T-helper 1 cell (primary cell): ENCODE results near the gene PLBD1.

ENCODE experiments used
- DNase-seq, 5 donors: peaks; one replicate each; pipeline ENCODE4 v3.0.0-alpha.2; 2012 to 2020
- total RNA-seq, 4 donors: gene quantifications; one replicate each; lab custom pipeline; 2026; lab: John Stamatoyannopoulos, UW

PLBD1 gene, protein sequence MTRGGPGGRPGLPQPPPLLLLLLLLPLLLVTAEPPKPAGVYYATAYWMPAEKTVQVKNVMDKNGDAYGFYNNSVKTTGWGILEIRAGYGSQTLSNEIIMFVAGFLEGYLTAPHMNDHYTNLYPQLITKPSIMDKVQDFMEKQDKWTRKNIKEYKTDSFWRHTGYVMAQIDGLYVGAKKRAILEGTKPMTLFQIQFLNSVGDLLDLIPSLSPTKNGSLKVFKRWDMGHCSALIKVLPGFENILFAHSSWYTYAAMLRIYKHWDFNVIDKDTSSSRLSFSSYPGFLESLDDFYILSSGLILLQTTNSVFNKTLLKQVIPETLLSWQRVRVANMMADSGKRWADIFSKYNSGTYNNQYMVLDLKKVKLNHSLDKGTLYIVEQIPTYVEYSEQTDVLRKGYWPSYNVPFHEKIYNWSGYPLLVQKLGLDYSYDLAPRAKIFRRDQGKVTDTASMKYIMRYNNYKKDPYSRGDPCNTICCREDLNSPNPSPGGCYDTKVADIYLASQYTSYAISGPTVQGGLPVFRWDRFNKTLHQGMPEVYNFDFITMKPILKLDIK
- total RNA-seq, result 0 to 0.76 (median 0) reads per million in 4 donors

DNA sequence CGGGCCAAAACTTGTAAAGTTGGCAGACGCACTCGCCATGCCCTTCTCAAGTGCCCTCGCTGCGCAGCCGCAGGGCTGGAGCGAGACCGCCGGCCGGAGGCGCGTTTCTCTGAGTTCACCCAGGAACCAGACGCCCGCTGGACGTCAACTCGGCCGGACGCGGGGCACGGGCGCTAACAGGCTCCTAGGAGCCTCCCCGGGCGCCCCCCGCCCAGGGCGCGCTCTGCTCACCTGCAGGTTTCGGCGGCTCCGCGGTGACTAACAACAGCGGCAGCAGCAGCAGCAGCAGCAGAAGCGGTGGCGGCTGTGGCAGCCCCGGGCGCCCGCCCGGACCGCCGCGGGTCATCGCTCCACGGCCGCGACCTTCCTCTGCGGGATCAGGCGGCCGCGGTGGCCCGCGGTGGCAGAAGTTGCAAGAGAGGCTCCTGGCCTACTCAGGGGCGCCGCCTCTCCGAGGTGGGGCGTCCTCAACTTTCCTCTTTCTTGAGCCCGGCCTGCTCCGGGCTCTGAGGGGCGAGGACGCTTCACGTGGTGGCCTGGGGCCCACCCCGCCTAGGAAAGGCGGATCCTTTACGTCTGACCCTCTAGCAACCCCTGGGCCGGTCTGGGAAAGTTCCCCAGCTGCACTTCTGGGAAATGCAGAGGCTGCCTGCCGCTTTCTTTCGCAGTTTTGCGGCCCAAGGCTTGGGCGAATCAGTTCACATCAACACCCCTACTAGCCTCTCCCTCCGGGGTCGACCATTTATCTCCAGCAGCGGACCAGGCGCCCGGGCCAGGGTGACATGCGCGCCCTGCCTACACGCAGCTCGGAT lies at the start of gene PLBD1:
Gene PLBD1 (minus strand): TSS at position 533 of the 812 bp plus-strand sequence. CDS start 187 bp downstream, at position 346.
- no peak for DNase-seq

DNA sequence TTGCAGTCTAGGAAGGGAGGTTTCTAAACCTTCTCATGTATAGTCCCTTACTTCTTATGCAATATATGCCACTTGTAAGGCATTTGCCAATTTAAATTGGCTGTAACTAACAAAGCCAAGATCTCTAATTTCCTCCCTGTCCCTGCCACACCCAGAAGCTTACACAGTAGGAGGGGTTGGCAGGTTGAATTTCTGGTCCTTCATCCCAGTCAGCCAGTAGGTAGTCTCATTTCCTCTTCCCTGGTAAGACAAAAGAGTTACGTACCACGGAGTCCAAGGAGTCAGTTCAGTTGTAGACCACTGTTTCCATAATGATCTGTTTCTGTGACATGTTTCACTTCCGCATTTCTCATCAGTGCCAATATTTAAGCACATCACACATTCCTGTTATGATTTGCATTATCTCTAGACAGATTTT lies 47.0 kb upstream of the PLBD1 start:
- DNase-seq, result no peak

DNA sequence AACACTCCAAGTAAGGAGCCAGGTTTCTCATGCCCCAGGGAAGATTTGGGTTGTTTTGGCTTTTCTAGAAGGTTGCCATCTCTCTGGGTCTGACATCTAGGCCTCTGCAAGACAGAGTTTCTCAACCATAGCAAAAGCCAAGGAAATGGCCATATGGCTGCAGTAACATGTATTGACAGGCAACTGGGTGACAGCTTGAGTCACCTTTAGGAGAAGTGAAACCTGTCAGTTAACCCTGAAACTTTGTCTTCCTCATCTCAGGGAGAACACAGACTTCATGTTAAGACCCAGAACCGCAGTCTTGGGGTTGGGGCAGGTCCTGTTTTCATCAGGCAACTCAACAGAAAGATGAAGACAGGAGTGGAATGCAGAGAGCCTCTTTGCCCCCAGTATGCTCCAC lies 46.0 kb upstream of the PLBD1 start:
- DNase-seq, result peak in 1 of 5 donors; percentile 6

DNA sequence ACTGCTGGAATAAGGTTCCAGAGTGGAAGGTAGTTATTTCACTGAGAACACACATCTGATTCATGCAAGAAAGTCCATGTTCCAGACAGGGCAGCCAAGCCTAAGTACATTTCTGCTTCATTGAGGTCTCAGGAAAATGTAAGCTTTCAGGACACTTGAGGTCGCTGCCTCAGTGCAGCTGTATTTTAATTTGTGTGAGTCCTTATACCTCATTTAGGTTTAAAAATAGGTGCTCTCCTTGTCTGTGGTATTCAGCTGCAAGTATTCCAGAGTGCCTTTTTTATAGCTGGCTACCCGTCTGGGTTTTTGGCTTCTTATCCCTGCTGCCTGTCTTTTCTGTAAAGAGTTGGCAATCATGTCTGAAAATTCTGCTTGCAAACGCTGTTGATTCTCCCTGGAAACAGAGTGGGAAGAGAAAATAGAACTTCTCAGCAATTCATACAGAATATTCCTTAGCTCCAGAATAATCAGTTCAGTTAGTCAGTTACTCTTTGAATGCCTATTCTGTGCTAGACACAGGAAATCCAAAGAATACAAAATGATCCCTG lies 45.3 kb upstream of the PLBD1 start:
- no peak for DNase-seq

DNA sequence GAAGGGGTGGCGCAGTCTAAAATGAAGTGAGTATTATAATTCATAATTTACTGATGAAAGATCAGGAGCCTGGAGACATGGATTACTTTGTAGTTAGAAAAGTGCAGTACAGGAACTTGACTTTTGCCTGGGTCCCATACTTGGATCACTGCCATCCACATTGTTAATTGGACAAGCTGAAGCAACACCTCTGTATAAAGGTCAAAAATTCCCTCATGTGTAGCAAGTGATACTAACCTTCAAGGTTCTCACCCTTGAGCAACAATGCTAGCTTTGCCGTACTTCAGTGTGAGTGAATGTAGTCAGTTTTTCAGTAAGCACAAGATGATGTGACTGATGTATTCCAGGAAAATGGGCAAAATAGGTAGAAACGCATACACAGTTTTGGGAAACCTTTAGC lies 44.6 kb upstream of the PLBD1 start:
- DNase-seq, result no peak

DNA sequence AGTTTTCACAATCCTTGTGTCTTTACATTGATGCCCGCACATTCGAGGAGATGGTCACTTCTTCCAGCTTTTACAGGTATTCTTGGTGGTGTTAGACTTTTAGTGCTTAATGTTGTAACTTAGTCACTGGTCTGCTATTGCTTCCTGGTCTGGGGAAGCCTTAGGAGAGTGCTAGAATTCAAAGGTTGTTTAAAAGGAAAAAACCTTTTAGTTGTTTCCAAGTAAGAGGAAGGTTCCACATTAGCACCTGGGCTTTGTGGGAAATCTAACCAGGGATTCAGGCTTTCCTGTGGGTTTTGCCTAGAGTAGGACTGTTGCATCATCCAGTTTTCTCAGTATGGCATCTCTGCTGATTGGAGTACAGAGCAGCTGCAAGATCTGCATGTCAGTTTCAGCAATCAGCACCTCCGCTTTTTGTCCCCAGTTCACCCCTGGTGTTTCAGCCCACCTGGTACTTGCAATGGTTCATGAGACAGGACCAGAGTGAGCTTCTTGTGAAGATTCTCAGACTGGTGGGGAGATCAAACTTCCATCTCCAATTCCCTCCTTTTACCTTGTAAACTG lies 44.0 kb upstream of the PLBD1 start:
- no peak for DNase-seq

DNA sequence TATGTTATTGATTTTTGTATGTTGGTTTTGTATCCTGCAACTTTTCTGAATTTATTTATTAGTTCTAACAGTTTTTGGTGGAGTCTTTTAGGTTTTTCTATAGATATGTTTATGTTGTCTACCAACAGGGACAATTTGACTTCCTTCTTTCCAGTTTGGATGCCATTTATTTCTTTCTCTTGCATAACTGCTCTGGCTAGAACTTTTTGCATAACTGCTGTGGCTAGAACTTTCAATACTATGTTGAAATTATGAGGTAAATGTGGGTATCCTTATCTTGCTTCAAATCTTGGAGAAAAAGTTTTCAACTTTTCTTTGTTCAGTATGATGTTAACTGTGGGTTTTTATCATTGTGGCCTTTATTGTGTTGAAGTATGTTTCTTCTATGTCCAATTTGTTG lies 39.9 kb upstream of the PLBD1 start:
- no peak for DNase-seq

DNA sequence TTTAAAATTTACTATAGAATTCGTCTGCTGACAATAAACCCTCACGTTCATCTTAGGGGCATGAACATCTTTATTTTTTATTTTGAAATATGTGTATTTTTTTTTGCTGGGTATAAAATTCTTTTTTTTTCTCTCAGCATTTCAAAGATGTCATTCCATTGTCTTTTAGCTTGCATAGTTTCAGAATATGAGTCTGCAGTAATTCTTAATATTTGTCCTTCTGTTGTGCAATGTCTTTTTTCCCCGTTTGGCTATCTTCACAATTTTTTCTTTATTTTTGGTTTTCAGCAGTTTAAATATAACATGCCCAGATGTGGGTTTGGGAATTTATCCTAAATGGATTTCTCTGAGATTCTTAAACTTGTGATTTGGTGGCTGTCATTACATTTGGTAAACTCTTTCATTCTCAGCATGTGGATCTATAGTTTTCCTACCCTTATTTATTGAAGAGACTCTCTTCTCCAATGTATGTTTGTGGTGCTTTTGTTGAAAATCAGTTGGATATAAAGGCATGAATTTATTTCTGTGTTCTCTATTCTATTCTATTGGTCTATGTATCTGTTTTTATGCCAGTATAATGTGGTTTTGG lies 37.8 kb upstream of the PLBD1 start:
- DNase-seq, result no peak

DNA sequence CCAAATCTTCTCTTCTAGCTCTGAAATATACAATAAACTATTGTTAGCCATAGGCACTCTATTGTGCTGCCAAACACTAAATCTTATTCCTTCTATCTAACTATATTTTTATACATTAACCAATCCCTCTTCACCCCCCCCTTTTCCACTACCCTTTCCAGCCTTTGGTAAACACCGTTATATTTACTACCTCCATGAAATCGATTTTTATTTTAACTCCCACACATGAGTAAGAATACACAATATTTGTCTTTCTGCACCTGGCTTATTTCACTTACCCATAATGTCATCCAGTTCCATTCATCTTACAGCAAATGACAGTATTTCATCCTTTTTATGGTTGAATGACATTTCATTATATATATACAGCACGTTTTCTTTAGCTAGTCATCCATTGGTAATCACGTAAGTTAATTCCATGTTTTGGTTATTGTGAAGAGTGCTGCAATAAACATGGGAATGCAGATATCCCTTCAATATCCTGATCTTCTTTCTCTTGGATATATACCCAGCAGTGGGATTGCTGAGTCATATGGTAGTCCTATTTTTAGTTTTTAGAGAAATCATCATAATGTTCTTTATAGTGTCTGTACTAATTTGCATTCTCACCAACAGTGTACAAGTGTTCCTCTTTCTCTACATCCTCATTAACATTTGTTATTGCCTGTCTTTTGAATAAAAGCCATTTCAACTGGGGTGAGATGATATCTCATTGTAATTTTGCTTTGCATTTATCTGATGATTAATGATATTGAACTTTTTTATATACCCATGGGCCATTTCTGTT lies 34.2 kb upstream of the PLBD1 start:
- no peak for DNase-seq

DNA sequence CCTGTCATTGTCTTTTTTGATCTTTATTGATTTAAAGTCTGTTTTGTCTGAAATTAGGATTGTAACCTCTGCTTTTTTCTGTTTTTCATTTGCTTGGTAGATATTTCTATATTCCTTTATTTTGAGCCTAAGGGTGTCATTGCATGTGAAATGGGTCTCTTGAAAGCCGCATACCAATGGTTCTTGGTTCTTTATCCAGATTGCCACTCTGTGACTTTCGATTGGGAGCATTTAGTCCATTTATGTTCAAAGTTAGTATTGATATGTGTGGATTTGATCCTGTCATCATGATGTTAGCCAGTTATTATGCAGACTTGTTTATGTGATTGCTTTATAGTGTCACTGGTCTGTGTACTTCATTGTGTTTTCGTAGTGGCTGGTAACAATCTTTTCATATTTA lies 29.8 kb upstream of the PLBD1 start:
- no peak for DNase-seq

DNA sequence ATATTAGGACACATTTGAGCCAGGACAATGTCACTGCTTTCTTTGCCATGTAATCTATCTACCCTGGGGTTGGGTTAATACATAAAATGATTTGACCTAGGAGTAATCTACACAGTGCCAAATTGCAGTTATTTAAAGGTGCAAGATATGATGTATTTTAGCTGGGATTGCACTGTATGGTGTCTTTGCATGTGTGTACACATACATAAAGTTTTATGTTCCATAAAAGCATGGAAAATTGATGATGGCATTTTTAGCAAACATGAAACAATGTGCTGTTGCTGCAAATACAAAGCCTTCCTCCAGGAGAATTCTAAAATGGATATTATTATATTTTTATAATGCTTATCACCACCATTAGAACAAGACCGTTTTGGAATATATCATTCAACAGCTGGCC lies 24.0 kb upstream of the PLBD1 start:
- no peak for DNase-seq

DNA sequence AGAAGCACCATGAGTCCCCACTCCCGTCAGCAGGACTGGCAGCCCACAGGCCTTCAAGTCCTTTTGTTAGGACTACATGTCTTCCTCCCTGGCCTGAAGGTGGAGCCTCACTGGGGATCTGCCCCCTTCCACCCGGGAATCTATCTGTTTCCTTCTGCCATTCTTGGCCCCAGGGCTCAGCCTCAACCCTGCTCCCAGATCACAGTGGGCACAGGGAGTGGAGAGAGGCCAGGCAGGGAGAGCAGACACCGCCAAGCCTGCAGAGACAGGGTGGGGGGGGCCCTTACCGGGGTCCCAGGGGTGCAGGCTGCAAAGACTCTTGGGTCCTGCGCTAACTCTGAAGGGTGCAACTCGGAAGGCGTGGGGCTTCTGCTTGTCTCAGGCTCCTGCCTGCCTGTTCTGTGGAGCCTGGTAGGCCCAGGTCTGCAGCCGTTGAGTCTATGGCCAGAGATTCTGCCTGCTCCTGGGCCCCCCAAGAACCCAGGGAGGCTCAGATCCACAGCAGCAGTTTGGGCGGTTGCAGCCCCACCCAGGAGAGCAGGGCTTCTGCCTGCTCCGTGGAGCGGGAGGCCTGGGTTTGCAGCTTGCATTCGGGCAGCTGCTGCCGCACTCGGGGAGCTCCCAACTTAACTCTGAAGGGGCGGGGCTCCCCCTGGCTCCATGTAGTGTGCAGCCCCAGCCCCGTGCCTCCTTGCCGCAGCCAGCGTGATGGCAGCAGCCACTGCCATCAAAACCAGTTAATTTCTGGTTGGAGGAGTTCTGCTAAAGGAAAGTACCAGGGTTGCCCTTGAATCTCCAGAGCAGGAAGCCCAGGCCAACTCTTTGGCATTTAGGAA lies 21.7 kb upstream of the PLBD1 start:
- DNase-seq, result no peak

DNA sequence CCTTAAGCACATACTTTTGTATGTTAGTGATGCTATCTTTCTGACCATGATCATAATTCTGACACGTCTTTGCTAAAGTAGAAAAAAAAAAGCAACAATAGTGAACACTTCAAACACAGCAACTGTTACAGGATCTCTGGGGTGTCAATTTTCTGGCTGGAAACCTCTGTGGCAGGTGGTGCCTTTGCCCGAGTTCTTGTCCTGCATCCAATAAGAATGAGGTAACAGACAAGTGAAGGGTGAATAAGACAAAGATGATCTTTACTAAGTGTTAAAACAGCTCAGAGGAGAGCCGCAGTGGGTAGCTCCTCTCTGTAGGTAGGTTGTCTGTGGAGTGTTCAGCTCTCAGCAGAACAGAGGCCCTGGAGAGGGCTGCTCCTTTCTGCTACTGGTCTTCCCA lies 20.9 kb upstream of the PLBD1 start:
- DNase-seq, result no peak

DNA sequence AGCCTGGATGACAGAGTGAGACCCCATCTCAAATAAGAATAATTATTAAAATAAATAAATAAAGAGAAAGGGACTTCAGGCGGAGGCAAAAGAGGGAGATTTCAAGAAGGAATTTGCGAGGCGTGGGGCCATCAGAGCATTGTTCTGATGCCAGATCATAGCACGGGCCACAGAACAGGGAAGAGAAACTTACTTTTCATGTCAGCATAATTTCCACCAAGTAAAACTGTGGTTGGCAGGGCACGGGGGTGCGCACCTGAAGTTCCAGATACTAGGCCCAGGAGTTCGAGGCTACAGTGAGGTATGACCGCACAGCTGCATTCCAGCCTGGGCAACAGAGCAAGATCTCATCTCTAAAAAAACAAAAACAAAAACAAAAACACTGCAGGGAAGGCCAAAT lies 11.0 kb upstream of the PLBD1 start:
- DNase-seq, result no peak

DNA sequence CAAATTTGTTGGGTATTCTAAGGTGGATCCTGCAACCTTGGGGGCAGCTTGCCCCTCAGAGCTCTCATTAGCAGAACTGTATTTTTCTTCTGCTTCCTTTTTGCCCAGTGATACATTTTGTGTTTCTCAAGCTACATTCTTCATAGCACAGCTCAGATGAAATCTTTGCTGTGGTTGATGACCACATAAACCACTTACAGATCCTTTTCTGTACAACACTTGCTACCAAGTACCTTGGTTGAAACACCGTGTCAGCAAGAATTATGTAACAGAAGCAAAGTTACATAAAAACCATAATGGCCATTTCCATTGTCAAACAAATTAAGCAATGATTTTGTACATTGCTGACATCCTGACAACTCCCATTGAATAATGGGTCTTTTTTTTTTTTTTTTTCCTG lies 9.7 kb upstream of the PLBD1 start:
- peak in 1 of 5 donors; percentile 10 for DNase-seq

DNA sequence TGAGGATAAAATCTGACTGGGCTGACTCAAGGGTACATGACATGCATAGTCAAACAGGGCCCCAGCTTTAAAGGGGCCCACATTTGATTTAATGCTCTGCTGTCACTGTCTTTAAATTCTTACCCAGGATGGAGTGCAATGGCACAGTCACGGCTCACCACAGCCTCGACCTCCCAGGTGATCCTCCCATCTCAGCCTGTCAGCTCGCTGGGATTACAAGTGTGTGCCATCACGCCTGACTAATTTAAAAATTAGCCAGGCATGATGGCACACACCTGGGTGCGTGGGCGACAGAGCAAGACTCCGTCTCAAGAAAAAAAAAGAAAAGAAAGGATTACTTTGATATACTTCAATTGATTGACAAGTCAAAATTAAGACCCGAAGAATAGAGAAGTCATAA lies 9.2 kb upstream of the PLBD1 start:
- no peak for DNase-seq

DNA sequence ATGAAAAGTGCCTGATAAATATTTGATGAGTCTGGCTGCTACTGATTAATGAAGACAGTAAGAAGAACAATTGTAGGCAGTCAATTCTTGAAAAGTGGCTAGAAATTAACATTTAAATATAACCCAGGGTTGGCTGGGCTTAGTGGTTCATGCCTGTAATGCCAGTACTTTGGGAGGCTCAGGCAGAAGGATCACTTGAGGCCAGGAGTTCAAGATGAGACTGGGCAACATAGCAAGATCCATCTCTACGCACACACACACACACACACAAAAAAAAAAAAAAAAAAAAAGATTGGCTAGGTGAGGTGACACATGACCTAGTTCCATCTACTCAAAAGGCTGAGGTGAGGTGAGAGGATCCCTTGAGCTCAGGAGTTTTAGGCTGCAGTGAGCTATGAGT lies 7.9 kb upstream of the PLBD1 start:
- DNase-seq, result no peak

DNA sequence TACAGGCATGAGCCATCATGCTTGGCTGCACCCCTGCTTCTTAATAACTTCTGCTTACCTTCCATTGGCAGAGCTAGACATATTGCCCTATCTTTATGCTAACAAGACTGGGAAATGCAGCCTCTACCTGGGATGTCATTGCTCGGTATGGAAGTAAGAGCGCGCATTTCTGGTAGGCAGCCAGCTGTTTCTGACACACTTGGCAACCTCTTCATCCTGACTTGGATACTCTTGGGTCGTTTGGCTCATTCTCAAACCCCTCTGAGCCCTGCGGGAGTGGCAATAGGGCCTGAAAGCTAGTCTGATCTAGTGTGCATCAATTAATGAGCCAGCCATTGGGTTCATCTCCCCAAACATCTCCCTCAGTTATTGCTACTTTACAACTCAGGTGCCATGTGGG lies 5.4 kb upstream of the PLBD1 start:
- no peak for DNase-seq

DNA sequence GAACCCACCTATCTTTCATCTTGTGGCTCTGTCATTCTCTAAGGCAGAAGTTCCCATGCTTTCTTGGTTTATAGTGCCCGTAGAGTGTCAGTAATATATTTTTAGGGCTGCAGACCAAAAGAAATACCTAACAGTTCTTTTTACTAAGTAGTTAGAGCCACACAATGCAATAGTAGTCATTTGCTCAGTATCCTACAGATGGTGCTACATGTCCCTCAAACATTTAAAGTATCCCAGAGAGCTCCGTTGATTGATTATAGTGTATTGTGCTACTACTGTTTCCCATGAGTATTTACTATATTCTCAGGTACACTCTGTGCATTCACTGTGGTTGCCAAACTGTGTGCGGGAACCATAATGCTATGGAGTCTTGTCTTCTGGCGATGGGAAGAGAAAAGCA lies 4.7 kb upstream of the PLBD1 start:
- no peak for DNase-seq

DNA sequence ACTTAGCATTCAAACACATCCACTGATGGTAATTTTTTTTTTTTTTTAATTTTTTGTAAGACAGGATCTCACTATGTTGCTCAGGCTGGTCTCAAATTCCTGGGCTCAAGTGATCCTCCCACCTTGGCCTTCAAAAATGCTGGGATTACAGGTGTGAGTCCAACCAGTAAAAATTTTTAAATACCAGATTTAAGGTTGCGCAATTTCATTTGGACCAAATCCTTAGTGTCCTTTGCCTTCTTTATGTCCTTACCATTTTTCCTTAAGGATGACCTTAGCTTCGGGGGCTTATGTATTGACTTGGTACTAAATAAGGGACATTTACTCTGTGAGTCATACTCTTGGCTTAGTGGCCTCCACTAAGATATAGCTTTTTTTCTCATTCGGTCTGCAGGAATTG lies 4.1 kb upstream of the PLBD1 start:
- DNase-seq, result no peak

DNA sequence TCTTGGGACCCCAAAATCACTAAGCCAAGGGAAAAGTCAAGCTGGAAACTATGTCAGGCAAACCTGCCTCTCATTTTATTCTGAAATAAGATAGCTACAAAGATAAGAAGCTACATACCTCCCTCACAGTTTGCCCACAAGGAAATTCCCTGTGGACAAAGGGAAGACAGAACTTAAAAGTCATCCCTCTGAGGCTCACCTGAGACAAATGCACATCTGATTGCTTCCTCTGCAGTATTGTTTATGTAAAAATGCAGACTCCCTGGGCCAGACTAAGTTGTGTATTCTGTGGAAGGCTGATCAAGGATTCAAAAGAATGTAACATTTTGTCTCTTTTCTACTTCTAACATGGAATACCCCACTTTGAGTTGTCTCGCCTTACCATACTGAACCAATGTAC lies 2.5 kb upstream of the PLBD1 start:
- no peak for DNase-seq
